ENCODE results near the gene AMBRA1.

DNA sequence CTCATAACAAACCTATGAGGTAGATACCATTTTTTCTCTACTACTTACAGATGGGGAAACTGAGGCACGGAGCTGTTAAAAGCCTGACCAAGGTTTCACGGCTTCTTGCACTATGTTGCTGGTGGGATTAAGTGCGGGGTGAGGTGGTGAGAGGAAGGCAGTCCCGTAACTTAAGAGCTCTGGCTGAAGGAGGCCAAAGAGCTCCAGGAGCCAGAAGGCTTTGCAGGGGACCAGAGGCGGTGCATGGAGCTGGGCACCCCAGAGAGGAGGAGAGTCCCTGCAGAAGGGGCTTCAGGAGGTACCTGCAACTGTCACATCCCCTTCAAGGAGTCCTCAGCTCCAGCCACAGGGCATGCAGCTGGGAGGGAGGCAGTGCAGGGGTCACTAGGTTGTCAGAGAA is 206.4 kb downstream of the AMBRA1 start:
- TF ChIP-seq EZH2 (IDR thresholded peaks at IDR 0.05; ENCODE audit: low read depth, low read length, severe bottlenecking) = no peak
- no peak for TF ChIP-seq POLR2AphosphoS5 (IDR thresholded peaks at IDR 0.05; ENCODE audit: low read depth, low read length)
- TF ChIP-seq SIN3A (conservative IDR thresholded peaks at IDR 0.05 in 1 of 2, IDR thresholded peaks at IDR 0.05 in 1 of 2; ENCODE audit: low read depth in 1 of 2, low read length in 2 of 2) = no peak
- TF ChIP-seq, protein P1, sequence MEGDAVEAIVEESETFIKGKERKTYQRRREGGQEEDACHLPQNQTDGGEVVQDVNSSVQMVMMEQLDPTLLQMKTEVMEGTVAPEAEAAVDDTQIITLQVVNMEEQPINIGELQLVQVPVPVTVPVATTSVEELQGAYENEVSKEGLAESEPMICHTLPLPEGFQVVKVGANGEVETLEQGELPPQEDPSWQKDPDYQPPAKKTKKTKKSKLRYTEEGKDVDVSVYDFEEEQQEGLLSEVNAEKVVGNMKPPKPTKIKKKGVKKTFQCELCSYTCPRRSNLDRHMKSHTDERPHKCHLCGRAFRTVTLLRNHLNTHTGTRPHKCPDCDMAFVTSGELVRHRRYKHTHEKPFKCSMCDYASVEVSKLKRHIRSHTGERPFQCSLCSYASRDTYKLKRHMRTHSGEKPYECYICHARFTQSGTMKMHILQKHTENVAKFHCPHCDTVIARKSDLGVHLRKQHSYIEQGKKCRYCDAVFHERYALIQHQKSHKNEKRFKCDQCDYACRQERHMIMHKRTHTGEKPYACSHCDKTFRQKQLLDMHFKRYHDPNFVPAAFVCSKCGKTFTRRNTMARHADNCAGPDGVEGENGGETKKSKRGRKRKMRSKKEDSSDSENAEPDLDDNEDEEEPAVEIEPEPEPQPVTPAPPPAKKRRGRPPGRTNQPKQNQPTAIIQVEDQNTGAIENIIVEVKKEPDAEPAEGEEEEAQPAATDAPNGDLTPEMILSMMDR (IDR thresholded peaks at IDR 0.05; ENCODE audit: control extremely low read depth in 1 of 3, insufficient read depth in 1 of 3, low read depth in 1 of 3, low read length in 3 of 3) = no peak
- TF ChIP-seq EGR1 (IDR thresholded peaks at IDR 0.05; ENCODE audit: borderline replicate concordance, low read depth, low read length) = no peak
- TF ChIP-seq CHD2 (IDR thresholded peaks at IDR 0.05; ENCODE audit: low read length) = no peak
- no peak for TF ChIP-seq CREB1 (IDR thresholded peaks at IDR 0.05)
- no peak for TF ChIP-seq GABPA (IDR thresholded peaks at IDR 0.05; ENCODE audit: borderline replicate concordance, insufficient read depth, low read length)
- TF ChIP-seq POLR2A (IDR thresholded peaks at IDR 0.05; ENCODE audit: control extremely low read depth in 1 of 2, low read depth in 2 of 2, low read length in 2 of 2) = no peak
- no peak for TF ChIP-seq TAF1 (IDR thresholded peaks at IDR 0.05; ENCODE audit: low read depth, low read length)
- no peak for TF ChIP-seq SIX5 (IDR thresholded peaks at IDR 0.05; ENCODE audit: low read depth, low read length)
- TF ChIP-seq RFX5 (IDR thresholded peaks at IDR 0.05; ENCODE audit: borderline replicate concordance, low read depth, low read length) = no peak
- TF ChIP-seq ZNF274 (IDR thresholded peaks at IDR 0.05; ENCODE audit: borderline replicate concordance, extremely low read depth, low read length) = no peak

Measured in H1 (cell line).